ENCODE measurements around the gene NELFB. TPM values are rescaled to one million over a fixed set of nuclear protein-coding genes. Genes with fewer than 3 reads are reported as not detected.
A peak's percentile ranks its signal among the peaks of the same experiment; 100 is the strongest.

NELFB gene
- total RNA-seq, 1 experiment from 2014 or later, result 92.6 TPM

DNA sequence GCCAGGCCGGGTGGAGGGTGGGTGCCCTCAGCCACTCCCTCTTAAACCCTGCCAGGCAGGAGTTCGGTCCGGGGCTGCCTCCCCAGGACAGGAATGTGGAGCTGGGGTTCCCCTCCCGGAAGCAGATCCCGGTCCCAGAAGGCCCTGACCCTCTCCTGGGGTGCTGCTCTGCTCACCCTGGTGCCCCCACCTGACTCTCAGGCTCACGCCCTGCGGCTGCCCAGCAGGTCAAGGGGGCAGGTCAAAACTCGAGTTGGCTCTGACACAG is 50.6 kb downstream of the NELFB start:
- in situ Hi-C loops (cut with HindIII; ENCODE audit: low pct_unique_long_range_greater_than_20kb, low sequenced_read_pairs), result no loop called here
- DNase-seq (ENCODE audit: low read depth), result no peak

- DNase-seq (ENCODE audit: low read depth), result no peak
- in situ Hi-C loops (cut with HindIII; ENCODE audit: low pct_unique_long_range_greater_than_20kb, low sequenced_read_pairs), result no loop called here
Observed at GRCh38 chr9:137306066-137306849, 51.1 kb downstream of the NELFB start.

DNA sequence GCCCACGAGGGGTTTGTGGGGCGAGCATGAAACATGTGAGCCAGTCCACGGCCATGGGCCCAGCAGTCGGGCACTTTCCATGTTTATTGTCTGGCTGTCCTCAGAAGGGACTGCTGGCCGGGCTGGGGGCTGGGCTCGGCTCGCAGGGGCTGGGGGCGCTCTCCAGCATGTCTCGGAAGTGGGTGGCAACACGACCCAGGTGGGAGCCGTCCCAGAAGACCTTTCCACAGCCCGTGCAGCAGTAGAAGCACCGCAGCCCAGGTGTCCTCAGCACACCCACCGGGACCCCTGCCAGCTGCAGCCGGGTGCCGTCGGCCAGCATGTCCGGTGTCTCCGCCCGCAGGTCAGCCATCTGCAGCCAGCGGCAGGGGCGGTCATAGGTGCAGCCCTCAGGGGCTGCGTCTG is 51.7 kb downstream of the NELFB start:
- DNase-seq (ENCODE audit: low read depth), result no peak
- in situ Hi-C loops (cut with HindIII; ENCODE audit: low pct_unique_long_range_greater_than_20kb, low sequenced_read_pairs), result no loop called here

GRCh38 chr9:137307255-137308056 is 52.3 kb downstream of the NELFB start:
- DNase-seq (ENCODE audit: low read depth), result no peak

GRCh38 chr9:137308057-137308619 is 53.0 kb downstream of the NELFB start:
- no peak for DNase-seq (ENCODE audit: low read depth)
- in situ Hi-C loops (cut with HindIII; ENCODE audit: low pct_unique_long_range_greater_than_20kb, low sequenced_read_pairs), result no loop called here

More at GRCh38 chr9:137307255-137308056, 52.3 kb downstream of the NELFB start:
- in situ Hi-C loops (cut with HindIII; ENCODE audit: low pct_unique_long_range_greater_than_20kb, low sequenced_read_pairs), result no loop called here

DNA sequence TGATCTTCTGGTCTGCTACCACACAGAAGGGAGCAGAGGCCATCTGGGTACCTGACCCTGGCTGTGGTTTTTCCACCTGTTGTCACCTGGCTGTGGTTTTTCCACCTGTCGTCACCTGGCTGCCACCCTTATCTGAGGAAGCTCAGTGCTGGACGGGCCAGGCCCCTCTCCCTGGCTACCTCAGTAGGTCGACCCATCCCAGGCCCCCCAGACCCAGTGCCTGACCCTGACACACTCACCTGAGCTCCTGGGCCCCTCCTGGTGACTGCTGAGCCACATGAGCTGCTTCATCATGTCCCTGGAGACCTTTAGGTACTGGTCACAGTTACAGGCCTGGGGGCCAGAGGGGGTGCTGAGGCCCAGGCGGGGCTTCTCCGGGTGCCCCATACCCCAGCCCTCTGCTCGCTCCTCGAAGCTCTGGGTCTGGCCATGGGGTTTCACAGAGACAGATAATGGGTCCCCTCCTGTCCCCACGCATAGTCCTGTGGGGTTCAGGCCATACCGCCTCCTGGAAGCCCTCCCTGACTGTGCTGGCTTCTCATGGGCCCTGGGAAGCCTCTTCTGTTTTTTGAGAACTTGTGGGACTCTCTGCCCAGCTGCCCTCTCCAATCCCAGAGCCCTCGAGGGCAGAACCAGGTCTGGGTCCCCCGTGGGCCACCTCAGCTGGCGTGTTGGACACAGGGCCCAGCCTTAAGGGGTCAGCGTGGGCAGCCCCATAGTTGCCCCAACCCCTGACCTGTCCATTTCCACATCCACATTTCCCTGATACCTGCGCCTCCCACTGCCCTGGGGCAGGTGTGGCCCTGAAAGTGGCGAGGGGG is 54.5 kb downstream of the NELFB start:
- in situ Hi-C loops (cut with HindIII; ENCODE audit: low pct_unique_long_range_greater_than_20kb, low sequenced_read_pairs), result no loop called here
- DNase-seq (ENCODE audit: low read depth), result no peak

DNA sequence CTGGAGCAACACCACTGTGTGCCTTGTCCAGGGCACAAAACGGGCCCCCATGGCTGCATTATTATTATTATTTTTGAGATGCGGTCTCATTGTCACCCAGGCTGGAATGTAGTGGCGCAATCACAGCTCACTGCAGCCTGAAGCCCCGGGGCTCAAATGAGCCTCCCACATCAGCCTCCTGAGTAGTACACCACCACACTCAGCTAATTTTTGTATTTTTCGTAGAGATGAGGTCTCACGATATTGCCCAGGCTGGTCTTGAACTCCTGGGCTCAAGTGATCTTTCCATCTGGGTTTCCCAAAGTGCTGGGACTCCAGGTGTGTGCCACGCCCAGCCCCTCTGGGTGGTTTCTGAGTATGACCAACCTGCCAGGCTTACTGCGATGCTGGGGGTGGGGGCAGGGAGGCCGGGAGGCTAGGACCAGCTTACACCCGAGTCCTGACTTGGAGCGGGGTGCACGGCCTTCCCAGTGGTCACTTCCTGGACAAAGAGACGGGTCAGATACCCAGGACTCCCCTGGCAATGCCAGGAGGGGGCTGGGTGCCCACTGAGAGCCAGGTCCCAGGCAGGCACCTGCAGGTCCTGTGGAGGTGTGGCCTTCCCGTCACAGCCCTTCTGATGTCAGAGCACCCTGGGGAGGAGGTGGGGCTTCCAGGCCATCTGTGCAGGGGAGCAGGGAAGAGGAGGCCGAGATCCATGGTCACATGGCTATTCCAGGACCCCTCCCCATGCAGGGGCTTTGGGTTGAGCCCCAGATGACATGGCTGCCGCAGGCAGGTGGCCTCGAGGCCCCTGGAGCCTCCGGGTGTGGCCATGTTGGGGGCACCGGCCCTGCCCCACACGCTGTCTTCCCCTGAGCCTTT is 55.3 kb downstream of the NELFB start:
- in situ Hi-C loops (cut with HindIII; ENCODE audit: low pct_unique_long_range_greater_than_20kb, low sequenced_read_pairs), result no loop called here

DNA sequence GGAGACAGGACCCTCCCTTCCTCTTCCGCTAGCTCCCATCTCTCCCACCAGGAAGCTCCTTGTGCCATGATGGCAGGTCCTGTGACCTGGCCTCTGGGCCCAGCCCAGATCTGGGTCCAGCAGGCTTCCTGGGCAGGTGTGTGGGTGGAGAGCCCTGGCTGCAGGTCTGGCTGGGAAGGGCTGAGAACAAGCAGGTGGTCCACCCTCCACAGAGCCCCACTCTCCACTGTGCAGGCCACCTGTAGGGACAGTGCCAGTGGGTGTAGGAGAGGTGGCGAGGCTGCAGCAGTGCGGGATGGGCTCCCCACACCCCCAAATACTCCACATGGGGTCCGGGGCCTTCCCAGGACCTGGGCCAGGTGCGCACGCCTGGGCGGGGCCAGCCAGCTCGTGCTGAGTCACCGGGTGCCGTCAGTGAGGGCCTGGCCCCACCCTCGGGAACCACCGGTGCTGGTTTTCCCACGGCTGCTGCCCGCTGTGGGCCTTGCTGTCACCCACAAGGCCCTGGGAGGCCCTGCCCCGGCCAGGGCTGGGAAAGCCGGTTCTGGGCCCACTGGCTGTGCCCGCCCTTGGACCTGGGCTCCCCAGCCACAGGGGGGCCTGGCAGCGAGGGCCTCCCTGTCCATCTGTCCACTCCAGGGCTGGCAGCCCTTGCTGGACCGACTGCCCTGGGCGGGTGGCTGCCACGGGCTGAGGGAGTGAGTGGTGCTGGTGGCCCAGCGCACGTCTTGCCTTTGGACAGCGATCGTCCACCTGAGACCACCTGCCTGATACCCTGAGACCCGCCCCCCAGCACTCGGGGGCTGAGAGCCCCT is 56.3 kb downstream of the NELFB start:
- peak; percentile 65 for DNase-seq (ENCODE audit: low read depth)
- in situ Hi-C loops (cut with HindIII; ENCODE audit: low pct_unique_long_range_greater_than_20kb, low sequenced_read_pairs), result no loop called here

More for the DNA sequence above, 55.3 kb downstream of the NELFB start:
- DNase-seq (ENCODE audit: low read depth), result no peak

- in situ Hi-C loops (cut with HindIII; ENCODE audit: low pct_unique_long_range_greater_than_20kb, low sequenced_read_pairs), result no loop called here
- no peak for DNase-seq (ENCODE audit: low read depth)
Observed at GRCh38 chr9:137311986-137312851, 57.1 kb downstream of the NELFB start.

DNA sequence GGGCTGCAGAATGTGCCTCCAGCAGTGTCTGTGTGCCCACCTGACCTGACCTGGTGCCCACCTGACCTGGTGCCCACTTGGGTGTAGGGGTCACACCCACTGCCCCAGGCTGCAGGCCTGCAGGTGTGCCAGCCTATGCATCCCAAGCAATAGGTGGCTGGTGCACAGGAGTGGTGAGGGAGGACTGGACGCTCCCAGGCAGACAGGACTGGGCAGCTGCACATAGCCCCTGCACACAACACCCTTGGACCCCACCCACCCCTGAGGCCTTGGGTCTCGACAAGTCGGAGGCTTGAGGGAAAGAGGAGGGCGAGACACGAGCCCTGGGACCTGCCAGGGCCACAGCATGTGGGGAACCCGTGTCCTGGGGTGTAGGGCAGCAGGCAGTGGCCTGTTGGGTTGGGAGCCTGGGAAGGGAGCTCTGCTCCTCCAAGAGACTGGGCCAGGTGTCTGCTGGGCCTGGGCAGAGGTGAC is 57.8 kb downstream of the NELFB start:
- in situ Hi-C loops (cut with HindIII; ENCODE audit: low pct_unique_long_range_greater_than_20kb, low sequenced_read_pairs), result no loop called here
- no peak for DNase-seq (ENCODE audit: low read depth)

GRCh38 chr9:137313326-137313936 is 58.3 kb downstream of the NELFB start:
- DNase-seq (ENCODE audit: low read depth), result no peak
- in situ Hi-C loops (cut with HindIII; ENCODE audit: low pct_unique_long_range_greater_than_20kb, low sequenced_read_pairs), result no loop called here

DNA sequence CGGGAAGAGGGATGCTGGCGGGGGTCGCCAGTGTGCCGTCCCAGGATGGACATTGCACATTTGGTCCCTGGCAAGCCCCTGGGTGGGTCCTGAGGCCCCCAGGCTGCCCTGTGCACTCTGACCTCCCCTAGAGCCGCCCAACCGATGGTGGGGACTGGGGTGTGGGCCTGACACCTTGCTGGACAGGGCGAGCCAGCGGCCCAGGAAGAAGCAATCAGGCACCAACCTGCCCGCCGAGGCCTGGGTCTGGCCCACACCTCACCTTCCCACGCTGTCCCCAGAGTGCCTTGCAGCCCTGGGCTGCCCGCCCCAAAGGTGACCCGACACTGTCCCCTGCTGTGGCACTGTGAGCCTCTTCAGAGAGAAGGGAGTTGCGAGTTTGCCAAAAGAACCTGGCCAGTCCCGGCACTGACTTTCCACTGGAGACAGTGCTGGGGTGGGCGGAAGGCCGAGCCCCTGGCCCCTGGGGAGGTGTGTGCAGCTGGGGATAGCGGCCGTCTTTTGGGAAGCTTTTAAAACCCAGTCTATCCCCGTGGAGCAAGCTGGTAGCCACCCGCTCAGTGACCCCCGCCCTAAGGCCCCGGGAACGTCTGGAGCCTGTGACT is 58.9 kb downstream of the NELFB start:
- no peak for DNase-seq (ENCODE audit: low read depth)
- in situ Hi-C loops (cut with HindIII; ENCODE audit: low pct_unique_long_range_greater_than_20kb, low sequenced_read_pairs), result no loop called here

DNA sequence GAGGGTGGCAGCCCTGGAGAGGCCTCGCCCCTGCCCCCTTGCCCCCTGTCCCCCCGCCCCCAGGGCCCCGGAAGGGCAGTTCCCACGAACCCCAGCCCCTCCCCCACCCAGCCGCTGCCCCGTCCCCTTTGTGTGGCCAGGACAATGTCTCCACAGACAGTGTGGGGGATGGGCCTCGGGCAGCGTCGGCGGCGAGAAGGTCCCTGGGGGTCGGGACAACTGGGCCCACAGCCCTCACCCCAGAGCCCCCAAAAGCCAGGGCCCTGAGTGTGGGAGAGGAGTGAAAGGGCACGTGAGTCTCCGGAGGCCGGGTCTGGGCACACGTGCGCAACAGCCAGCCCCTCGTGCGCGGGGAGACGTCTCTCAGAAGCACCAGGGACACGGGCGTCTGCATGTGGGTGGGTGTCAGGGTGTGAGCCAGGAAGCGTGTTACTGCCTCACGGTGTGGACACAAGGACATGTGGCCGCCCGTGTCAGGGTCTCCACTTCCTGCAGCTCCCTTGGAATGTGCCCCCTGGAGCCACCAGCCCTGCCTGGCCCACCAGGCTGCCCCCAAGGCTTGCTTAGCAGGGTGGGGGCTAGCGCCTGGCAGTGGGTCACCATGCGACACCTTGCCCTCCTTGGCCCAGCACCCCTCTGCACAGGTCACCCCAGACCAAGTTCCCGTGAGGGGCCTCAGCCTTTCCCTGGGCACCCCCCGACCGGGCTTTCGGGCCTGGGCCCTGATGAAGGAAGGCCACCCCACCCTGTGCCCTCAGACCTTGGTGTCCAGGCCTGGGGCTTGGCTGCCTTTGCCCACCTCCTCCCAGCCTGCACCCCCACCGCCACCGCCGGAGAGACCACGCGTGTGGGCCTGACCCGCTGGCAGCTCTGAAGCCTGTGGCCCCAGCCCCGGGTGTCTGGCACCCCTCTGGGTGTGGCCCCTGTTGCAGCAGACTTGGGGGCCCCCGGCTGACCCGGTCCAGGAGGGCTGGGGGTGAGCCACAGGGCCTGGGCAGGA is 59.7 kb downstream of the NELFB start:
- DNase-seq (ENCODE audit: low read depth), result no peak

GRCh38 chr9:137315581-137316011 is 60.5 kb downstream of the NELFB start:
- no peak for DNase-seq (ENCODE audit: low read depth)
- in situ Hi-C loops (cut with HindIII; ENCODE audit: low pct_unique_long_range_greater_than_20kb, low sequenced_read_pairs), result no loop called here

More for the DNA sequence above, 59.7 kb downstream of the NELFB start:
- in situ Hi-C loops (cut with HindIII; ENCODE audit: low pct_unique_long_range_greater_than_20kb, low sequenced_read_pairs), result no loop called here
